HG03558 (cell line): ENCODE measurements around the gene DOCK11.

Experiments
- ATAC-seq: cut with Tn5 transposase; IDR thresholded peaks from one replicate; pipeline ENCODE4 v1.9.1; 2021; ENCODE audit warnings: moderate number of reproducible peaks; ENCODE audit not compliant: unreplicated experiment; ENCODE audit errors: extremely low read depth

DOCK11 gene

GRCh38 chrX:118498755-118499154 lies 3.1 kb downstream of the DOCK11 start:
- ATAC-seq, result no peak

- ATAC-seq, result no peak
Observed at GRCh38 chrX:118499295-118499694, 3.7 kb downstream of the DOCK11 start.

- no peak for ATAC-seq
Observed at GRCh38 chrX:118502161-118502789, 6.7 kb downstream of the DOCK11 start.

- no peak for ATAC-seq
Observed at GRCh38 chrX:118503260-118504041, 7.8 kb downstream of the DOCK11 start.

- ATAC-seq, result no peak
Observed at GRCh38 chrX:118504581-118504980, 9.0 kb downstream of the DOCK11 start.

- no peak for ATAC-seq
Observed at GRCh38 chrX:118506805-118507480, 11.3 kb downstream of the DOCK11 start.

- ATAC-seq, result no peak
Observed at GRCh38 chrX:118507766-118508165, 12.2 kb downstream of the DOCK11 start.

GRCh38 chrX:118508221-118508620 lies 12.6 kb downstream of the DOCK11 start:
- ATAC-seq, result no peak

- no peak for ATAC-seq
Observed at GRCh38 chrX:118508635-118509034, 13.0 kb downstream of the DOCK11 start.

- ATAC-seq, result no peak
Observed at GRCh38 chrX:118510111-118510510, 14.5 kb downstream of the DOCK11 start.

- no peak for ATAC-seq
Observed at GRCh38 chrX:118513120-118513898, 17.7 kb downstream of the DOCK11 start.

- no peak for ATAC-seq
Observed at GRCh38 chrX:118519411-118520215, 24.0 kb downstream of the DOCK11 start.

- no peak for ATAC-seq
Observed at GRCh38 chrX:118520216-118521206, 24.9 kb downstream of the DOCK11 start.

GRCh38 chrX:118521435-118521834 lies 25.8 kb downstream of the DOCK11 start:
- no peak for ATAC-seq

GRCh38 chrX:118522230-118522926 lies 26.8 kb downstream of the DOCK11 start:
- no peak for ATAC-seq

GRCh38 chrX:118523920-118524319 lies 28.3 kb downstream of the DOCK11 start:
- no peak for ATAC-seq

- ATAC-seq, result no peak
Observed at GRCh38 chrX:118524344-118524743, 28.7 kb downstream of the DOCK11 start.

GRCh38 chrX:118525174-118525730 lies 29.6 kb downstream of the DOCK11 start:
- ATAC-seq, result no peak
